GM19351 (cell line): ENCODE data around the gene PCK1.

Source experiments
- ATAC-seq: cut with Tn5 transposase; IDR thresholded peaks from one replicate; pipeline ENCODE4 v1.9.1; 2021; ENCODE audit warnings: mild to moderate bottlenecking, moderate library complexity; ENCODE audit not compliant: unreplicated experiment

The PCK1 gene

DNA sequence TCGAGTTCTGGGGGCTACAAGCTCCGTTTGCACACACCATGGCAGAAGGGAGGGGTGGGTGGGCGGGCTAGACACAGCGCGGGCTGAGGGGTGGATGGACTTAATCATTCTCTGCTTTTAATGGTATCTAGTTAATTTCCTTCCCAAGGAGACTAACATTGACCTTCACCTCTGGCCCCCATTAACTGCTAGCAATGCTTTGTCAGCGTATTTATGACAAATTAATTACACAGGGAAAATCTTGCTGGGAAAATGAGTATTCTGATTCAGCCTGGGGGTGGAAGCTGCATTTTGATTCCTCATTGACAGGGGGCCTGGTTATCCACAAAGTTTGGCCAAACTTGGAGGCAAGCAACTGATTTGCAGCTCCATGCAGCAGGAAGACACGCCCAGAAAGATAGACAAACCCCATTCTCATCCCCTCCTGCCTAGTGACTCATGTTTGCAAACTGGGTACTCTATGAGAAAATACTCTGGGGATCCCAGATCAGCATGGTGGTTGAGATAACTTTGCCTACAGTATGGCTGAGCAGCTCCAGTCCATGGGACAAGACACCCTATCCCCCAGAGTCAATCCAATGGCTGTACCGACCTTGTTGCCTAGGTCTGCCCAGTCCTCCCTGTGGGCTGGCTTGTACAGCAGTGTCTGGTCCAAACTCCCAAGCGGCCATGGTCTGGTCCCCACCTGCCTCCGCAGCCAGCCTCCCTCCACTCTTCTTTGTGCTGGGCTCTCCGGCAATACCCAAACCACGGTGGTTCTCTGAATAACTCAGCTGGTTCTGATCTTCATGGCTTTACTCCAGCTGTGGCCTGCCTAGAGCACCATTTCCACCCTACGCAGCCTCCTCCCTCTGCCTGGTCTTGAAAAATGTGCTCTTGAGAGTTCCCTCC is 39.7 kb downstream of the PCK1 start:
- ATAC-seq: peak; percentile 43

DNA sequence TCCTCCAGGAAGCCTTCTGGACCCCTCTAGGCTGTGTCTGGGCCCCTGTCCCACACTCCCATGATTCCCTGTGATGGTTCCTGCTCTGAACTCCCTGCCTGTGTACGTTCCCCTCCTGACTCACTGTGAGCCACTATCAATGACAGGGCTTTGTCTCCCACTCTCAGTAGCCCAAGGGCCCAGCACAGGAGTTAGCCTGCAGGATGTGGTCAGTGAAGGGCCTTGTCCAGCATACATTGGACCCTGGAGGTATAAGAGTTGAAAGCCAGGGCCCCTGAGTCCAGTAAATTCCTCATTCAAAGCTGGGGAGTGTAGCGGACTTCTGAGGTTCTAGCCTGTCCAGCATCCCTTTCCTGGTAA is 40.3 kb downstream of the PCK1 start:
- no peak for ATAC-seq

DNA sequence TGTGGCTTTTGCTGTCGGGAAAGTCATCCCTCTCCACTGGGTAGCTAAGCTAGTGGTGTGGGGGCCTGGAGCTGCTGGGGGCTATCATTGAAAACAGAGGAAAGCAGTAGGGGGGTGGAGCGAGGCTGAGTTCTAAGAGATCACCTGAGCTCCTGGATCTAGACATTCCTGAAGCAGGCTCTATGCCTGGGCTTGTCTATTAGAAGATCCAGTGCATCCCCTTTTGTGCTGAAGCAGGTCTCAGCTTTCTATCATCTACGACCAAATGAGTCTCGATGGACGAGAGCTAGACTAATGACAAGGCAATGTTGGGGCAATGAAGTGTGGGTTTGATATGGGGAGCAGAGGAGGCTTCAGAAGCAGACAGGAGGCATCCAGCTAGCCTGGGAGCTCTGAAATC is 40.8 kb downstream of the PCK1 start:
- ATAC-seq: no peak

GRCh38 chr20:57603120-57603519 is 42.2 kb downstream of the PCK1 start:
- no peak for ATAC-seq

- ATAC-seq: no peak
Observed at GRCh38 chr20:57605045-57605444, 44.1 kb downstream of the PCK1 start.

- peak; percentile 61 for ATAC-seq
Observed at GRCh38 chr20:57605878-57606277, 45.0 kb downstream of the PCK1 start.

DNA sequence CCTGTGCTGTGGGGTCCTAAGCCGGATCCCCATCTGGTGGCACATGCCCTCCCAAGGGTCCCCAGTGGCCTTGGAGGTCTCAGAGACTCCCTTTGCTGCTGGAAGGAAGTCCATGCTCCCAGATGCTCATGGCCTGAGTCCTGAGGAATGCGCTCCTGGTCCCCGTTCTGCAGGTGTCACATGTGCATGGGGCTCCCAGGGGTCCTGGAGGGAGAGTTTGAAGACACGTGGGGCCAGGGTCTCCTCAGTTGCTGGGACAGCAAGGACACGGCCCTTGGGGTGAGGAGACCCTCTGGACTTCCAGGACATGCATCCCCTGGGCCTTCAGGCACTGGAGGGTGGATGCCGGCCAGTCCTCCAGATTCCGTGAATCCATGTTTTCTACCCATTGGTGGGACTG is 47.6 kb downstream of the PCK1 start:
- no peak for ATAC-seq

GRCh38 chr20:57609086-57609841 is 48.4 kb downstream of the PCK1 start:
- no peak for ATAC-seq

GRCh38 chr20:57609842-57610167 is 48.9 kb downstream of the PCK1 start:
- ATAC-seq: no peak

- ATAC-seq: no peak
Observed at GRCh38 chr20:57610261-57610952, 49.5 kb downstream of the PCK1 start.

GRCh38 chr20:57611586-57612311 is 50.8 kb downstream of the PCK1 start:
- no peak for ATAC-seq

- no peak for ATAC-seq
Observed at GRCh38 chr20:57612436-57612835, 51.5 kb downstream of the PCK1 start.

DNA sequence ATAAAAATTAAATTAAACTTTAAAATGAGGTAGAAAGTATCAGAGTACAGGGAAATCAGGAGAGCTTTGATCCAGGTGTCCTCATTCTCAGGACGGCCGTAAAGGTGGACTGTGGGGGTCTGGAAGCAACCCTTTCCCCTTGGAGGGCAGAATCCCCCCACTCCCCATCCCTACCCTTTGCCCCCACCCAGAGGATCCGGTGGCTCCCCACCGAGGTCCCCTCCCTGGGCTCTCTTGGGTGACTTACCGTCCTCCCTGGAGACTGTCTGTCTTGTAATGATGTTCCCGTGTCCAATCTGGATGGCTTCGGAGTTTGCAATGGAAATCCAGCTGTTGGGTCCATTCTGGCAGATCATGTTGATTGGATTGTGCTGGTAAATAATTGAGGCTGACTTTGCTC is 52.0 kb downstream of the PCK1 start:
- ATAC-seq: no peak

GRCh38 chr20:57613481-57613921 is 52.6 kb downstream of the PCK1 start:
- no peak for ATAC-seq

GRCh38 chr20:57614490-57615444 is 53.9 kb downstream of the PCK1 start:
- ATAC-seq: no peak

- no peak for ATAC-seq
Observed at GRCh38 chr20:57615445-57615811, 54.5 kb downstream of the PCK1 start.

DNA sequence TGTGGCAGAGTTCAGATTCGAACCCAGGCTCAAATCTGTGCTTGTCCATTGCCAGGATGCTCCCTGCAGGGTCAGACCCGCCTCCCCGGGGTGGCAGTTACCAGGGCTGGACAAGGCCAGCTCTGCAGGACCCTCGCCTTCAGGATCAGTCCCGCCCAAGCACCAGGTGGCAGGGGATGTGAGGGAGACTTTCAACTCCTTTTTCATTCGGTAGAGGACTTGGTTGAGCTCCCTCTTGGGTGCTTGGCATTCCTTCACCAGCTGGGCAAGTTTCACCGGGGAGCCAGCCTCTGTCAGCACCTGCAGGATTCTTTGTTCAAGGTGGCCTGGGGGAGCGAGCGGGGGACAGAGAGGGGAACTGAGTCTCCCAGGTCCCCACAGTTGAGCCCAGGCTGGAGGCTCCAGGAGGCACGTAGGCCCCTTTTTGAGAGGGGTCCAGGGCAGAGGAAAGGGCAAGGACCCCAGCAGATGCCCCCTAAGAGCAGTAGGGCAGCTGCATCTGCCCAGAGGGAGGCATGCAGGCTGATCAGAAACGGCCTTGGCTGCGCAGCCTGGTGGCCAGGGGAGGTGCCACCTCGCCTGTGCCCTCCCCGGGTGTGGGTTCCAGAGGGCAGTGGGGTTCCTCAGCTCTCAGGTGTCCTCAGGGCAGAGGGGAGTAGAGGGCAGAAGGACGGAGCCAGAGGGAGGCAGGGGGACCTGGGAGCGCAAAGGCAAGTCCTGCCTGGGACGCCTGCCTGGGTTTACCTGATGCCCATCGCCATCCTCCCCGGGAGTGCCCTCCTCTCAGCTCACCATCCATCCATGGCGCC is 55.4 kb downstream of the PCK1 start:
- no peak for ATAC-seq

DNA sequence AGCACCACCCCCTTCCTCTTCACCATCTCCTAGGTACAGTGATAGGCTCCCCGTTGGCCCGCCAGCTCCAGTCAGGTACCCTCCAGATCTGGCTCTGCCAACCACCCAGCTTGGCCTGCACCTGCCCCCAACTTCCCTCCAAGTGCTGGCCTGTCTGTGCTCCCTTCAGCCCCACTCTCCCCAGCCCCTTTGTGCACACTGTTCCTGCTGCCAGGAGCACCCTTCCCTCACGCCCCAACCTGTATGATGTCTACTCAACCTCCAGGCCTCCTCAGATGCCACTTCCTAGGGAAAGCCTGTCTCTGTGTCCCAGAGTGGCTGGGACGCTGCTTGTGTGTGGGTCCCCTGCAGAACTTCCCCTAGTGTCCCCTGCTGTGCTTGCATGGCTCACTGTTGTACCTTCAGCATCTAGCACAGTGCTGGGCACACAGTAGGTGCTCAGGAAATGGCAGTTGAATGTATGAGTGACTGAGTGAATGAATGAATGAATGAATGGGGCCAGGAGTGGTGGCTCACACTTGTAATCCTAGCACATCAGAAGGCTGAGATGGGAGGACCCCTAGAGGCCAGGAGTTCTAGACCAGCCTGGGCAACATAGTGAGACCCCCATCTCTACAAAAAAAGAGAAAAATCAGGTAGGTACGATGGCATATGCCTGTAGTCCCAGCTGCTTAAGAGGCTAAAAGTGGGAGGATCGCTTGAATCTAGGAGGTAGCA is 56.3 kb downstream of the PCK1 start:
- ATAC-seq: no peak
